Hepatocyte (in vitro differentiated cells): Measurements from ENCODE around the gene TIGD4. TPM values are rescaled to one million over a fixed set of nuclear protein-coding genes. Genes with fewer than 3 reads are reported as not detected.

ENCODE experiments used
- DNase-seq: peaks from one replicate; pipeline ENCODE4 v3.0.0-alpha.2; 2016; ENCODE audit warnings: low spot score
- H2AFZ ChIP-seq: fragments of 200-600 bp; sonication (generic); 2 replicates; pipeline ENCODE4 v1.6.0; 2016; ENCODE audit warnings: antibody characterized with exemption, mild to moderate bottlenecking
- H3K27ac ChIP-seq: fragments of 200-600 bp; sonication (generic); 2 replicates; pipeline ENCODE4 v1.5.1; 2016; ENCODE audit warnings: mild to moderate bottlenecking
- H3K27me3 ChIP-seq: fragments of 200-600 bp; sonication (generic); 2 replicates; pipeline ENCODE4 v1.6.1; 2016
- H3K36me3 ChIP-seq: fragments of 200-600 bp; sonication (generic); replicated peaks from 2 replicates; pipeline ENCODE4 v1.5.1; 2016; ENCODE audit warnings: low read depth; ENCODE audit not compliant: insufficient read depth
- H3K4me1 ChIP-seq: fragments of 200-600 bp; sonication (generic); 2 replicates; pipeline ENCODE4 v1.5.1; 2016; ENCODE audit warnings: mild to moderate bottlenecking, moderate library complexity; ENCODE audit not compliant: insufficient read depth
- H3K4me2 ChIP-seq: fragments of 200-600 bp; sonication (generic); 2 replicates; pipeline ENCODE4 v1.6.0; 2016
- H3K4me3 ChIP-seq: fragments of 200-600 bp; sonication (generic); 2 replicates; pipeline ENCODE4 v1.5.1; 2016; ENCODE audit warnings: mild to moderate bottlenecking
- H3K79me2 ChIP-seq: fragments of 200-600 bp; sonication (generic); 2 replicates; pipeline ENCODE4 v1.6.0; 2017; ENCODE audit warnings: mild to moderate bottlenecking
- H3K9me2 ChIP-seq: fragments of 200-600 bp; sonication (generic); replicated peaks from 2 replicates; pipeline ENCODE4 v1.6.0; 2017; ENCODE audit warnings: mild to moderate bottlenecking; ENCODE audit not compliant: insufficient read depth
- H3K9me3 ChIP-seq: fragments of 200-600 bp; sonication (generic); 2 replicates; pipeline ENCODE4 v1.5.1; 2016; ENCODE audit warnings: low read depth, mild to moderate bottlenecking
- H4K20me1 ChIP-seq: fragments of 200-600 bp; sonication (generic); 2 replicates; pipeline ENCODE4 v1.6.0; 2016; ENCODE audit warnings: mild to moderate bottlenecking; ENCODE audit not compliant: insufficient read depth, poor library complexity, severe bottlenecking
- EZH2 ChIP-seq: fragments of 200-600 bp; sonication (generic); IDR thresholded peaks from 2 replicates; pipeline ENCODE4 v1.6.1; 2016; ENCODE audit warnings: antibody characterized with exemption, mild to moderate bottlenecking, borderline replicate concordance
- EZH2phosphoT487 ChIP-seq: fragments of 200-600 bp; sonication (generic); IDR thresholded peaks from one replicate; pipeline ENCODE4 v1.6.1; 2018; ENCODE audit warnings: antibody characterized with exemption, mild to moderate bottlenecking, low read depth, moderate library complexity; ENCODE audit not compliant: unreplicated experiment, severe bottlenecking
- WGBS: methylation state at CpG from one replicate; pipeline ENCODE4 v1.1.6; 2016; ENCODE audit warnings: low lambda C conversion rate; ENCODE audit errors: missing lambda C conversion rate; 5-methylcytosine and 5-hydroxymethylcytosine counted together
- polyA plus RNA-seq: library from polyadenylated mRNA; unstranded; fragments of >200 nt; fragmentation: Nextera tagmentation; extraction: Ambion mirVana; gene quantifications from 2 replicates; pipeline ENCODE4 v1.2.1, GENCODE V29; 2016
- total RNA-seq: library from RNA; depleted of rRNA; stranded (reverse); fragments of >200 nt; gene quantifications from 2 replicates; pipeline ENCODE4 v1.2.3, GENCODE V29; 2014
- TF ChIP-seq, protein P1 (sequence below): fragments of 200-600 bp; sonication (generic); IDR thresholded peaks from 2 replicates; pipeline ENCODE4 v1.5.1; 2016; ENCODE audit warnings: antibody characterized with exemption, mild to moderate bottlenecking; ENCODE audit not compliant: poor library complexity

TIGD4 gene
- total and polyA plus RNA-seq, 2 experiments from 2014 or later = 0.19 to 1.3 TPM

DNA sequence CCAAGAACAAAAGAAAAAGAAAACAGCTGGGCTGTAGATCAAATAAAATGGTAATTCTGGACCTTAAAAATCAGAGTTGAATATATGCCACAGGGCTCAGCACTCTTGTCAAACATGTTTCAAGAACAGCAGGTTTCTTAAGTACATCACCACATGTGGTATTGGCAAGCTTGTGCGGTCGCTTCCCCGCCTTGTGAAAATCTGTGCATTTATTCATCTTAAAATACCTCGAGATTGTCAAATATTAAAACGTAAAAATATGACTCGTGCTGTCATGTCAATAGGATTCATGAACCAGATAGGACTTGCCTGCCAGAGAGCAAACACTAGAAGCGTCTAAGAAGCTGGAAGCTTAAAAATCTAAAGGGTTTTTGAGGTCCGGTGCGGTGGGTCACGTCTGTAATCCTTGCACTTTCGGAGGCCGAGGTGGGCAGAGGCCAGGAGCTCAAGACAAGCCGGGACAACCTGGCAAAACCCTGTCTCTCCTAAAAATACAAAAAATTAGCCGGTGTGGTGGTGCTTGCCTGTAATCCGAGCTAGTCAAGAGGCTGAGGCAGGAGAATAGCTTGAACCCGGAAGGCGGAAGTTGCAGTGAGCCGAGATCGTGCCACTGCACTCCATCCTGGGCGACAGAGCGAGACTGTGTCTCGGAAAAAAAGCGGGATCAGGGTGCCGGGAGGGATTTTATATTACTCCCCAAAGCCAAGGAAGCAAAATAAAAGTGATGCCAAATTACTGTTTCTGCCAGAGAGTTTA is 59.6 kb downstream of the TIGD4 start:
- no peak overlapping the region for H3K4me2 ChIP-seq
- no peak for DNase-seq
- H3K36me3 ChIP-seq = no peaks in the 10 kb centered on the region
- TF ChIP-seq EZH2phosphoT487 (no peak), EZH2 (no peak)
- TF ChIP-seq, protein P1, sequence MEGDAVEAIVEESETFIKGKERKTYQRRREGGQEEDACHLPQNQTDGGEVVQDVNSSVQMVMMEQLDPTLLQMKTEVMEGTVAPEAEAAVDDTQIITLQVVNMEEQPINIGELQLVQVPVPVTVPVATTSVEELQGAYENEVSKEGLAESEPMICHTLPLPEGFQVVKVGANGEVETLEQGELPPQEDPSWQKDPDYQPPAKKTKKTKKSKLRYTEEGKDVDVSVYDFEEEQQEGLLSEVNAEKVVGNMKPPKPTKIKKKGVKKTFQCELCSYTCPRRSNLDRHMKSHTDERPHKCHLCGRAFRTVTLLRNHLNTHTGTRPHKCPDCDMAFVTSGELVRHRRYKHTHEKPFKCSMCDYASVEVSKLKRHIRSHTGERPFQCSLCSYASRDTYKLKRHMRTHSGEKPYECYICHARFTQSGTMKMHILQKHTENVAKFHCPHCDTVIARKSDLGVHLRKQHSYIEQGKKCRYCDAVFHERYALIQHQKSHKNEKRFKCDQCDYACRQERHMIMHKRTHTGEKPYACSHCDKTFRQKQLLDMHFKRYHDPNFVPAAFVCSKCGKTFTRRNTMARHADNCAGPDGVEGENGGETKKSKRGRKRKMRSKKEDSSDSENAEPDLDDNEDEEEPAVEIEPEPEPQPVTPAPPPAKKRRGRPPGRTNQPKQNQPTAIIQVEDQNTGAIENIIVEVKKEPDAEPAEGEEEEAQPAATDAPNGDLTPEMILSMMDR = no peak
- H4K20me1 ChIP-seq = no peaks in the 10 kb centered on the region
- no peaks in the 10 kb centered on the region for H3K9me2 ChIP-seq
- no peak overlapping the region for H3K4me3 ChIP-seq
- no peaks in the 10 kb centered on the region for H3K79me2 ChIP-seq
- H3K27me3 ChIP-seq = no peaks in the 10 kb centered on the region
- 79% methylated on average over 24 of the region's 24 CpGs for WGBS
- H3K4me1 ChIP-seq = peaks cover 8% of the 10 kb centered on the region
- H3K27ac ChIP-seq = no peak overlapping the region
- no peak overlapping the region for H2AFZ ChIP-seq
- no peaks in the 10 kb centered on the region for H3K9me3 ChIP-seq

Other genes with a start within 250 kb of the TIGD4 start
- gene FBXW7, start 243.6 kb downstream of the TIGD4 start, total RNA-seq = 41.4 and 43.5 TPM in 2 replicates
- gene FBXW7, start 243.6 kb downstream of the TIGD4 start, polyA plus RNA-seq = 16.2 and 23.2 TPM in 2 replicates
- 1.2 and 1.7 TPM in 2 replicates for gene TMEM154, start 99.7 kb downstream of the TIGD4 start, total RNA-seq
- gene TMEM154, start 99.7 kb downstream of the TIGD4 start, polyA plus RNA-seq = 0.36 and 6.8 TPM in 2 replicates
- gene ARFIP1, start 224 bp upstream of the TIGD4 start, total RNA-seq = 34.6 and 39.1 TPM in 2 replicates
- gene ARFIP1, start 224 bp upstream of the TIGD4 start, polyA plus RNA-seq = 21.7 and 28.7 TPM in 2 replicates
- gene FHDC1, start 156.6 kb upstream of the TIGD4 start, total RNA-seq = 3.1 TPM in 2 replicates
- gene FHDC1, start 156.6 kb upstream of the TIGD4 start, polyA plus RNA-seq = 1.7 and 2.1 TPM in 2 replicates